ENCODE results near the gene RALA.
"Not testable (repeated sequence)": the region's sequence is repeated elsewhere in the genome, so short reads cannot be mapped to it uniquely, and the experiment has no call there.

Gene RALA

DNA sequence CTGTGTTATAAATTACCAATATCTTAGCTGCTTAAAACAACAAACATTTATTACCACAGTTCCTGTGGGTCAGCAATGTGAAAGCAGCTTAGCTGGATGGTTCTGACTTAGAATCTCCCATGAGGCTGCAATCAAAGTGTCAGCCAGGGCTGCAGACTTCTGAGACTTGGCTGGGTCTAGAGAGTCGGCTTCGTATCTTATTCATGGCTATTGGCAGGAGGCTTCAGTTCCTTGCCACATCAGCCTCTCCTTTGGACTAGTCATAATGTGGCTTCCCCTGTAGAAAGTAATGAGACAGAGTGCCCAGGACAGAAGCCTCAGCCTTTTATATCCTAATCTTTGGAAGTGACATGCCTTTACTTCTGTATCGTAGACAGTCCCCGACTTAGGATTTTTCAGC, 27.3 kb downstream of the RALA start:
- DNase-seq, result no peak

DNA sequence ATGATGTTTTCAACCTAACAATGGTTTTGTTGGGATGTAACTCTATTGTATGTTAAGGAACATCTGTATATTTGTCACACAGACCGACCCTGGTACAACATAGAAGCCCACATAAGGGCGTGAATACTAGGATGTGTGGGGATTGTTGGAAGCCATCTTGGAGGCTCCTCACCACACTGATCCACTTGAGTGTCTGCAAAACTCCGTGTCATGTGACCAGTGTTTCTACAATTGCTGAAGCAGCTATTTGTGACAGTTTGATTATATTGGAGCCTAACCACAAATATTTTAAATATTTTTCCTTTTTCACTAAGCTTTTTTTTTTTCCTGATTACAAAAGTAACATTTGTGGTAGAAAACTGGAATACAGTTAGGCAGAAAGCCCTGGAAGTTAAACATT, 27.9 kb downstream of the RALA start:
- no peak for DNase-seq

DNA sequence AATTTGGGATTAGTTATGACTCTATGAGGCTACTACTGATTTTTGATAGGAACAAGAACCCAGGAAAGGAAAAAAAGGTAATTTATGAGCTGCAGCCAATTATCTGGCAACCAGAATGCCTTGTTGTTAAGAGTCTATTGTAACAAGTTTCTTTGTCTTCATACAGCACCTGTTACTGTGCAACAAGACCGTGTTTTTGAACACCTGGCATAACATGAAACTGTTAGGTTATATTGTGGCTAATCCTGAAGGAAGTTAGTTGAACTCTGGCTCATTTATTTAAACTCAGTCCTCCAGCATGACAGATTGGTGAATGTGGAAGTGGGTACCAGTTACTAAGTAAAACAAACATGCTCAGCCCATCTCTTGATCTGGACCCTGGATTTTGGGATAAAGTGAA, 33.0 kb downstream of the RALA start:
- no peak for DNase-seq

DNA sequence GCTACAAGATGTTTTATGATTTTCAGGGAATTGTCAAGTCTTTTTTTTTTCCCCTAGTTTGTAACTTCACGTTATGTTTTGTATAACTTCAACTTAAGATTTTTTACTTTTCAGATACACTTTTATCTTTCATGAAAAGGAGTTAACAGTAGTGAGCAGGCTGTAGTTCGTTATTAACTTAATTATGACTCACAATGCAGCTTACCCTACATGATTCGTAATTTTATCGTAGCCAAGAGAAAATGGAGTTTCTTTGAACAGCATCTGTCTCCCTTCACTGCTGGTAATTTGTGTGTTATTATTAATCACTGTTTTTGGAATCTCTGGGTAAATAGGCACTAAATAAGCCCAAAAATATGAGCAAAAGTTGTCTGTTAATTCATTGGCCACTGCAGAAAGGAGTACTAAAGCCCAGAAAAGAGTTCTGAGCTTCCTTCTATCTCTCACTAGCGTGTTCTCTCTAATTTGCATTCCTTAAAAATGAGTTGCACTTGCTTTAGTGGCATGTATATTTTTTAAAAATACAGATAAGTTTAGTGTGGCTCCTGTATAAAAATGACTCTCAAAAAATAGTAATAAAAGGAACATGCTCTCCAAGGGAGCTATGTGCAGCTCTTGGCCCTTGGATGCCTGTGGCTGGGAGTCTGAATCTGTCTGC, 36.1 kb downstream of the RALA start:
- no peak for DNase-seq

DNA sequence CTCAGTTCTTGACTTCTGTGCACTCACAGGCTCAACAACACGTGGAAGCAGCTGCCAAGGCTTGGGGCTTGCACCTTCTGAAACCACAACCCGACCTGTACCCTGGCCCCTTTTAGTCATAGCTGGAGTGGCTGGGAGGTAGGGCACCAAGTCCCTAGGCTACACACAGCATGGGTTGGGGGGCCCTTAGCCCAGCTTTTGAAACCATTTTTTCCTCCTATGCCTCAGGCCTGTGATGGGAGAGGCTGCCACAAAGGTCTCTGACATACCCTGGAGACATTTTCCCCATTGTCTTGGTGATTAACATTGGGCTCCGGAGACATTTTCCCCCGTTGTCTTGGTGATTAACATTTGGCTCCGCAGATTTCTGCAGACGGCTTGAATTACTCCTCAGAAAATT, 38.6 kb downstream of the RALA start:
- no peak for DNase-seq

DNA sequence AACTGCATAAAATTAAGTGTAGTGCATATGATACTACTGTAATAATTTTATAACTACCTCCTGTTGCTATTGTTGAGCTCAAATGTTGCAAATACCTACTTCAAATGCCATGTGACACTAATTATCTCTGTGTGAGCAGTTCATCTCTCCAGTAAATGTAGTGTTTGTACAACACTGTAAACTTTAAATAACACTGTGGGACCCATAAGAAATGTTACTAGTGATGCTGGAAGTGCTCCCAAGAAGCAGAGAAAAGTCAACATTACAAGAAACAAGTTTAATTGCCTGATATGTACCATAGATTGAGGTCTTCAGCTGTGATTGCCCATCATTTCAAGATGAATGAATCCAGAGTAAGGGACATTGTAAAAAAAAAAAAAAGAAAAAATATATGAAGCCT, 39.9 kb downstream of the RALA start:
- no peak for DNase-seq

DNA sequence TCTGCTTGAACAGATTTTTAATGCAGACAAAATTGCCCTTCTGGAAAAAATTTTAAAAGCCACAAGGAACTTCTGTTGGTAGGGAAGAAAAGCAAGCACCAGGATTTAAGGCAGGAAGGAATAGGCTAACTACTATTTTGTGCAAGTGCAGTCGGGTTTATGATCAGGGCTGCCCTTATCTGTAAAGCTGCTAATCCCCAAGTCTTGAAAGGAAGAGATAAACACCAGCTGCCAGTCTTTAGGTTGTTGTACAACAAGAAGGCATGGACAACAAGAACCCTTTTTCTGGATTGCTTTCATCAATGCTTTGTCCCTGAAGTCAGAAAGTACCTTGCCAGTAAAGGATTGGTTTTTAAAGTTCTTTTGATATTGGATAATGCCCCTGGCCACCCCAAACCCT, 40.7 kb downstream of the RALA start:
- no peak for DNase-seq

DNA sequence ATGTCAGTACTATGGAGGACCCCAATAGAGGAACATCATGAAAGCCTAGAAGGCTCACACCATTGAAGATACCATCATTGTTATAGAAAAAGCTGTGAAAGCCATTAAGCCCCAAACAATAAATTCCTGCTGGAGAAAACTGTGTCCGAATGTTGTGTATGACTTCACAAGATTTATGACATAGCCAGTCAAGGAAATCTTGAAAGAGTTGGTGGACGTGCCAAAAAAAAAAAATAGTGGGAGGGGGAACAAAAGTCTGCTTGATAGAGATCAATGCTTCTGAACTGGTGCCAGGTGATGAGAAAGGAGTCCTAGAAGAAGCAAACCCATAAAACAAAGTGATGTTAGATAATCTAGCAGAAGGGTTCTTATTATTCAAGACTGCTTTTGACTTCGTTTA, 41.2 kb downstream of the RALA start:
- DNase-seq, result no peak

DNA sequence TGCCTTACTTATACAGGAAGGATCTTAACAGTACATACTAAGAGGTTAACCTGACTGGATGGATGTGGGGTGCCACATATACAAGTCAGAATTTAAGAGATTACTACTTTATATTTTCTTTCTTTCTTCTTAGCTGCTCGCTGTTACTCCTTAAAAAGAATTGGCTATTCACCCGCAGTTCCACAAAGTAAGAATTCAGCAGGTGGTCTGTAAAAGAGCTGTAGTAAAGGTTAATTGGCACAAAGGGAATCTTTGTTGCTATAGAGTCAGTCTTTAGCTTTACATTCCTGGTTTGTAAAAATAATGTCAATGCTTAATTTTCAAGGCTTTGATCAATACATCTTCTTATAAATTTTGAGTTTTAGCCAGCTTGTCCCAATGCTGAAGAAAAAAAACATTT, 43.2 kb downstream of the RALA start:
- no peak for DNase-seq

DNA sequence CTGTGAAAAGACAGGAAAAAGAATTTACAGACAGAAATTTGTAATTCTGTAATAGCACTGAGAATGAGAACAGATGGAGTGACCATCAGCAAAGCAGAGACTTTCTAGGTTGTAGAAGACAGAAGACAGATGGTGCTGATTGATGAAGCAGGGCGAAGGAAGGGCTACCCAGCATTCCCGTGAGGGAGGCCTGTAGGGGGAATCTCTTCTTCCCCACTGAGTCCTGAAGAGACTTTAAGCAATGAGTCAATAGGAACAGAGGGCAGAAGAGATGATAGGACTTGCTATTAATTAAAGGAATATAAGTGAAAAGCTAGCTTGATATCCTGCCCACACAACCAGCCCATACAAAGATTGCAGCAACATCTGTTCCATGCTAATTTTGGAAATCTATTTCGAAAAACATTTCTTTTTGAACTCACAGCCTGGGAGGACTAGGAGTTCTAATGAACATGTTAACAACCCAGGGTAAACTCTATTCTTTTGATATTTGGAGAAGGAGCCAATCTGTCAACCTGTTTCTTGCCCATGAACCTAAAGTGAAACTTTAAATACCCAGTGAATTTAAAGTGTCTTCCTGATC, 44.1 kb downstream of the RALA start:
- DNase-seq, result no peak

DNA sequence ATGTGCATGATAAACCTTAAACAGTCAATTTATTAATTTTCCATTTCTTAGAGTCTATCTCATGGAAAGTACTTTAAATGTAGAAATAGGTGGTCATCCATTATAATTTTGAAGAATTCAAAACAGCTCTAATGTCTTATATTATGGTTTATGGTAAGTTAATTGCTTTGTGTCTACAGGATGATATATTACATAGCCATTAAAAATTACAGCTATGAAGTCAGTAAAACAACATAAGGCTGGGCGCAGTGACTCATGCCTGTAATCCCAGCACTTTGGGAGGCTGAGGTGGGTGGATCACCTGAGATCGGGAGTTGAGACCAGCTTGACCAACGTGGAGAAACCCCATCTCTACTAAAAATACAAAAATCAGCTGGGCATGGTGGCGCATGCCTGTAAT, 44.9 kb downstream of the RALA start:
- DNase-seq, result not testable (repeated sequence)

DNA sequence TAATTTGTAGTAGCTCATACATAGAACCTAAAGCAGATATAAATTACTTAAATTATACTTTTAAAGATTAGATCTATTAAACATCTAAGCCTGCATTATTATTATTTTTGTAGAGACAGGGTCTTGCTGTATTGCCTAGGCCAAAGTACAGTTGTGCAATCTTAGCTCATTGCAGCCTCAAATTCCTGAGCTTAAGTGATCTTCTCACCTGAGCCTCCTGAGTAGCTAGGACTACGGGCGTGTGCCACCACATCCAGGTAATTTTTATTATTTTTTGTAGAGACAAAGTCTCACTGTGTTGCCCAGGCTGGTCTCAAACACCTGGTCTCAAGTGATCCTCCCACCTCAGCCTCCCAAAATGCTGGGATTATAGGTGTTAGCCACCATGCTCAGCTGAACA, 46.7 kb downstream of the RALA start:
- DNase-seq, result no peak

DNA sequence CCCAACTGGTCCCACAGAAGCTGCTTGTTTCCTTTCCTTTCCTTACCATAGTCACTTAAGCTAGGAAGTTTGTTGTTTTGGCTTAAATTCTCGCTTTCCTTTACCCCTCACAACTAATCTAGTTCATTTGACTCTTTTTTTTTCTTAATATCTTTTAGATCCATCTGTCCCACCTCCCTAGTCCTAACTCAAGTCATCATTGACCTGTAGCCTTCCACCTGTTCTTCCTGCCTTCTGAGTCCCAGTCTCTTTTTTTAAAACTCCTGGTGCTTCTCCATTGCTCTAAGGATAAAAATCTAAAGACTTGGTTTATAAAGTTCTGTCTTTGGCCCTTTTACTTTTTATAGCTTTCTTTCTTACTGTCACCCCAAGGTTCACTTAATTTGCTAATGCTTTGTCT, 47.6 kb downstream of the RALA start:
- DNase-seq, result no peak

DNA sequence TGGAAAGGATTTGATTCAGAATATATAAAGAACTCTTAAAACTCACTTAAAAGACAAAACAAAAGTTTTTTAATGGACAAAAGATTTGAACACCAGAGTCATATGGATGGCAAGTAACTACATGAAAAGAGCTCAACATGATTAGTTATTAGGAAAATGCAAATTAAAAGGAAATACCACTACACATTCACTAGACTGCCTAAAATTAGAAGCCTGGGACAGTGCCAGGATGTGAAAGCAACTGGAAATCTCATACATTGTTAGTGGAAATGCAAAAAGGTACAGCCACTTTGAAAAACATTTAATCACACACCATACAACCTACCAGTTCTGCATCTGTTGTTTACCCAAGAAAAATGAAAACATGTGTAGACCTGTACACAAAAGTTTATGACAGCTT, 48.8 kb downstream of the RALA start:
- no peak for DNase-seq

DNA sequence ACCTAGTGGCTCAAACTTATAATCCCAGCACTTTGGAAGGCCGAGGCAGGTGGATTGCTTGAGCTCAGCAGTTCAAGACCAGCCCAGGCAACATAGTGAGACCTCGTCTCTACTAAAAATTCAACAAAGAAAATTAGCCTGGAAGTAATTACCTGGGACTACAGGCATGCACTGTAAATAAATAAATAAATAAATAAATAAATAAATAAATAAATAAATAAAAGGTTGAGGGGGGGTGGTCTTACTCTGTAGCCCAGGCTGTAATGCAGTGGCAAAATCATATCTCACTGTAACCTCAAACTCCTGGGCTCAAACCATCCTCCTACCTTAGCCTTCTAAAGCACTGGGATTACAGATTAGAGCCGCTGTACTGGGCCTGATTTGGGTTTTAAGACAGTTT, 50.5 kb downstream of the RALA start:
- no peak for DNase-seq

DNA sequence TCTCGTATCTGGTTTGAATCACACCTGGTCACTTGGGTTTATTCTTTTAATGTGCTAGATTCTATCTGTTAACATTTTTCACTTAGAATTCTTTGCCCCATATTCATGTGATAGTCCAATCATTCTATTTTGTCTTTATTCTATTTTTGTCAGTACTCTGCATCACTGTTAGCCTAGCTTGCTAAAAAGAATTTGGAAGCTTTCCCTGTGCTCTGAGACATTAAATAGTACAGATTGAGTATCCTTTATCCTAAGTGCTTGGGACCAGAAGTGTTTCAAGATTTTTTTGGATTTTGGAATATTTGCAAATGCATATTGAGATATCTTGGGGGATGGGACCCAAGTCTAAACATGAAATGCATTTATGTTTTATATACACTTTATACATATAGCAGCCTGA, 51.0 kb downstream of the RALA start:
- DNase-seq, result no peak

DNA sequence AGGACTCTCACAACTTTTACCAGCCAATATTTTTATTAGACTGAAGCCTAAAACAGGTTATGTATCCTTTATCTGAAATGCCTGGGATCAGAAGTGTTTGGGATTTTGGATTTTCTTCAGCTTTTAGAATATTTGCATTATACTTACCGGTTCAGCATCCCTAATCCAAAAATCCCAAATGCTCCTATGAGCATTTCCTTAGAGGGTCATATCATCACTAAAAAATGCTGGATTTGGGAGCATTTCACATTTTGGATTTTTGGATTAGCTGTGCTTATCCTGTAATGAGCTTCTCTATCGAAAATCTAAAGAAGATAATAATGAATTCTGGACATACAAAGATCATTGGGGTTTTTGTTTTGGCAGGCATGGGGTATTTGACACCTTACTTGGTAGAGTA, 53.0 kb downstream of the RALA start:
- DNase-seq, result no peak

DNA sequence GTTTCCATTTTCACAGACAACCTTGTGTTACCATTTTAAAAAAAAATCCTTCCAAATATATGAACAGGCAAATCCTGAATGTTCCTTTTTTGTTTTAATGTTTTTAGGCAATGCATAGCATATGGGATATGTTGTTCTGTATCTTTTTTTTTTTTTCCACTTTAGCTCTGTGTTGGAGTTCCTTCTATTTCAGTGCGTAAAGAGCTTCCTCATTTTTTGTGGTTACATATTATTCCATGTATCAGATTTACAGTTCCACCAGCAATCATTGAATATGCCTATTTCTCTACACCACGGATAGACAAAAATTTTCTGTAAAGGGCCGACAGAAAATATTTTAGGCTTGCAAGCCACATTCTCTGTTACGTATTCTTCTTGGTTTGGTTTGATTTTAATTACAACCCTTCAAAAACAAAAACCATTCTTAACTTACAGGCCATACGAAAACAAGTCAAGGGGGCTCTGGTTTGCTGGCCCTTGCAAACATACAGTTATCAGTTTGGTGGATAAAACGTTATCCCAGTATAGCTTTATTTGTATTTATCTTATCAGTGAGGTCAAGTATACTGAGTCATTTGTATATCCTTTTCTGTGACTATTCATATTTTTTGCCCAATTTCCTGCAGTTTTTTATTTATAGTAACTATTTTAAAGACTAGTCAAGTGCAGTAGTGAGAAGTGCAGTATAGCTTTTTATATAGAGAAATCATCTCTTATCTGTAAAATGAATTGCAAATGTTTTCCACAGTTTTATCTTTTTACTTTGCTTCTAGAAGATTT, 55.7 kb downstream of the RALA start:
- no peak for DNase-seq

DNA sequence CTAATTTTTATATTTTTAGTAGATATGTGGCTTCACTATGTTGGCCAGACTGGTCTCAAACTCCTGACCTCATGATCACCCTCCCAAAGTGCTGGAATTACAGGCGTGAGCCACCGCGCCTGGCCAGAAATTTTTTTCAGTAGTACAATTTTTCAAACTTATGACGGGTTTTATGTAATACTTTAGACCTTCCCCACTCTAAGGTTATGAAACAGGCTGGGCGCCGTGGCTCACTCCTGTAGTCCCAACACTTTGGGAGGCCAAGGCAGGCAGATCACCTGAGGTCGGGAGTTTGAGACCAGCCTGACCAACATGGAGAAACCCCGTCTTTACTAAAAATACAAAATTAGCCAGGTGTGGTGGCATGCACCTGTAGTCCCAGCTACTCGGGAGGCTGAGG, 56.5 kb downstream of the RALA start:
- not testable (repeated sequence) for DNase-seq

DNA sequence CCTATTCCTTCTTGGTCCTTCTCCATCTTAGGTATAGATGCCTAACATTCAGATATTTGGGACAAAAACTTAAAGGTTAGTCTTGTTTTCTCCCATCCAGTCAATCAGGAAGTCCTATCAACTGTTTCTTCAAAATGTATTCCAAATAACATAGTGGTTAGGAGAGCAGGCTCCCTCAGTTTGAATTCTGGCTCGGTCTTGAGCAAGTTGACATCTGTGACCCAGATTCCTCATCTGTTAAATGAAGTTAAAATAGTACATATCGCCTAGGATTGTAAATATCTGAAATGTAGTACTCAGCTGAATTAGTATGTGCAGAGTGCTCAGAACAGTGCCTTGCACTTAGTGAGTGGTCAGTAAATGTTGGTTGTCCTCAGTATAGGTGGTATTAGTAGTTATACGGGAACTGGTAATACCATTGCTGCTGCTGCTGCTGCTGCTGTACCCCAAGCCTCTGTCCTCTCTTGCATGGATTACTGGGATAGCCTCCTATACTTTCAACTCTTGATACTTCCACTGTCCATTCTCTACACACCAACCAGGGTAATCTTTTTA, 58.6 kb downstream of the RALA start:
- no peak for DNase-seq

DNA sequence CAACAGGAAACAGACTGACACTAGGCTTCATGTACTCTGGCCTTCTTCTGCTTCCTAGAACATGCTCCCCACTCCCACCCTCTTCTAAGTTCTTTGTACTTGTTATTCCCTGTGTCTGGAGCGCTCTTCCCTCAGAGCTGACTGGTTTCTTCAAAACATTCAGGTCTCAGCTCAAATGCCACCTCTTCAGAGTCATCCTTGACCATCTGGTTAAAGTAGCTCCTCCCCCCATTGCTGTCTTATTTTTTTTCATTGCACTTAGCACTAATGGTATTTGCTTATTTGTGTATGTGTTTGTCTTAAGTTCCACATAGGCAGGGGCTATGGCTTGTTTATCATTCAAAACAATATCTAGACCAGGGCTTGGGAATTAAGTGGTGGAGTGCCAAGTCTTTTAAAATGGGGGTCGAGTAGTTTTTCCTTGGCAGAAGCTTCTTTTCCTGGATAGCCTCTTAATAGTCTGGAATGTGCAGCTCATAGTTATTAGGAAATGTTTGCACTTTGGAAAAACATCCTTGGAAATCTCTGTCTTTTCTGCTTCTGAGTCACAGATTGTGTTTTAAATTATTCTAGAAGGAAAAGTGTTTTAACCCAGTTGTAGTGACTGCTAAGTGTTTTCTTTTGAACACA, 60.0 kb downstream of the RALA start:
- DNase-seq, result no peak

DNA sequence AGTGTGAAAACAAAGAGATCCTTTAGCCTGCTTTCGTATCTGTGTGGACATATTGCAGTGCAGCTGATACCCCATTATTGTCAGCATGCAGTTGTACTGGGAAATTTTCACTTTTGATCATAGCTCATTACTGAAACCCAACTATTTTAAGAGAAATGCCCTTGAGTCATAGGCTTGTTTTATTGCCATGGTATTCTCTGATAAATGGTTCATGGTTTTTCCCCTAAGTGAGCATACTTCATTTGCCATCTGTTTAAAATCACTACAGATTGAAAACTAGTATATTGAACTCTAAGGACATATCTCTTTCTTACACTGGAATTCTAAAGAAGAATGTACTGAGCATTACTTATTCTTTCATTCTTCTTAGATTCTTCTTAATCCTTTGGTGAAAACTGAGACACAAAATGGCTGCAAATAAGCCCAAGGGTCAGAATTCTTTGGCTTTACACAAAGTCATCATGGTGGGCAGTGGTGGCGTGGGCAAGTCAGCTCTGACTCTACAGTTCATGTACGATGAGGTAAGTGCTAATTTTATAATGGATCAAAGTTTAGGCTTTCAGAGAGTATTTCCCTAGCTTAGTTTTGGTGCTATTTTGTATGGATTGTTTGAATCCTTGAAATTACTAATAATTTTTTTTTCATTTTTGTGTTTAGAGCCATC, 63.0 kb downstream of the RALA start:
- DNase-seq, result no peak
